BJ (cell line): ENCODE data around the gene RSPH1. TPM values are rescaled to one million over a fixed set of nuclear protein-coding genes. Genes with fewer than 3 reads are reported as not detected.
A peak's percentile ranks its signal among the peaks of the same experiment; 100 is the strongest.

Experiments used
- CTCF ChIA-PET: fragments of 350-600 bp; formaldehyde crosslinking; extraction: SDS; loops from one replicate; lab custom pipeline; 2021; ENCODE audit warnings: antibody characterized with exemption, inconsistent platforms; lab: Yijun Ruan, JAX
- POLR2A ChIA-PET: fragments of 300-600 bp; sonication (Branson Sonifier 250); formaldehyde crosslinking; extraction: SDS; loops from one replicate; lab custom pipeline; 2021; ENCODE audit warnings: antibody characterized with exemption; lab: Charles Lee
- DNase-seq: peaks from one replicate; pipeline ENCODE4 v3.0.0-alpha.2; 2011; ENCODE audit warnings: low read depth
- H3K27me3 ChIP-seq: 2 replicates; pipeline ENCODE4 v1.6.0; 2011; ENCODE audit warnings: low read length; ENCODE audit not compliant: control insufficient read depth, insufficient read depth
- H3K36me3 ChIP-seq: 2 replicates; pipeline ENCODE4 v1.5.1; 2011; ENCODE audit warnings: low read length; ENCODE audit not compliant: control insufficient read depth, insufficient read depth
- H3K4me3 ChIP-seq: 2 replicates; pipeline ENCODE4 v1.5.1; 2011; ENCODE audit warnings: low read depth, mild to moderate bottlenecking, control low read depth, low read length
- polyA plus RNA-seq: library from polyadenylated mRNA; depleted of rRNA; stranded (reverse); fragments of >200 nt; gene quantifications from 2 replicates; pipeline ENCODE4 v1.2.3, GENCODE V29; 2011
- TF ChIP-seq, protein P1 (sequence below): IDR thresholded peaks from 2 replicates; pipeline ENCODE4 v1.5.1; 2011; ENCODE audit warnings: low read depth, mild to moderate bottlenecking, control low read depth, inconsistent platforms, low read length, moderate library complexity; ENCODE audit not compliant: insufficient read depth

Gene RSPH1
- polyA plus RNA-seq, 1 experiment, result 0.11 TPM

DNA sequence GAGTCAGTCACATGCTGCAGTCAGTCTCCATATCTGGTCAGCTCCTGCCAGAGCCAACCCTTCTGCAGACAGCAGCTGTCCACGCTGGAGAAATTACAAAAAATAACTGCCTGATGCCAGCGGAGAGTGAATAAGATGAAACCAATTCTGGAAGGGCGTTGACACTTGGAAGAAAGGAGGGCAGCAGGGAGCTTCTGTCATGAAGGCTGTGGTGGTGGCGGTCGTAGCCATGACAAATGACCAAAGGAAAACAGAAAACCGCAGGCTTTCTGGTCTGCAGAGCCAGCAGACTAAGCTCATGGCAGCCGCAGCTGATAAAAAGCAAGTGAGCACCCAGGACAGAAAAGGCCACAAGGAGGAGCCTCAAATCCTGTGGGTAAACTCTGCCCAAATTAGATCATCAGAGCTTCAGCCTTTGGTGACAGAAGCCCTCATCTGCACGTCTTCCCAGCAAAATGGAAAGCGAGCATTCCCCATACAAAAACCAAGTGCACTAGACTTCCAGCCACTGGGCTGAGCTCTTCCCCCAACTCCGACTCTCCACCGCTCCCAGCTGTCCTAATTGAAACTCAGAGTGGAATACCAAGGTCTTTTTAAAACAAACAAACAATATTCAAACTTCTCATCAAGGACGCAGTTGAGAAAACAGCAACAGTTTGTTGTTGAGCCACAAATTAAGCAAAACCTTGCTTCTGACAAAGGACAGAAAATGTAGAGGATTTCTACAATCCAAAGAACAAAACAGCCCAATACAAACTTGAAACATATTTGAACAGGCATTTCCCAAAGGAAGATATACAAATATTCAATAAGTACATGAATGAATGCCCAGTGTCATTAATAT, 28.7 kb downstream of the RSPH1 start:
- TF ChIP-seq, protein P1, sequence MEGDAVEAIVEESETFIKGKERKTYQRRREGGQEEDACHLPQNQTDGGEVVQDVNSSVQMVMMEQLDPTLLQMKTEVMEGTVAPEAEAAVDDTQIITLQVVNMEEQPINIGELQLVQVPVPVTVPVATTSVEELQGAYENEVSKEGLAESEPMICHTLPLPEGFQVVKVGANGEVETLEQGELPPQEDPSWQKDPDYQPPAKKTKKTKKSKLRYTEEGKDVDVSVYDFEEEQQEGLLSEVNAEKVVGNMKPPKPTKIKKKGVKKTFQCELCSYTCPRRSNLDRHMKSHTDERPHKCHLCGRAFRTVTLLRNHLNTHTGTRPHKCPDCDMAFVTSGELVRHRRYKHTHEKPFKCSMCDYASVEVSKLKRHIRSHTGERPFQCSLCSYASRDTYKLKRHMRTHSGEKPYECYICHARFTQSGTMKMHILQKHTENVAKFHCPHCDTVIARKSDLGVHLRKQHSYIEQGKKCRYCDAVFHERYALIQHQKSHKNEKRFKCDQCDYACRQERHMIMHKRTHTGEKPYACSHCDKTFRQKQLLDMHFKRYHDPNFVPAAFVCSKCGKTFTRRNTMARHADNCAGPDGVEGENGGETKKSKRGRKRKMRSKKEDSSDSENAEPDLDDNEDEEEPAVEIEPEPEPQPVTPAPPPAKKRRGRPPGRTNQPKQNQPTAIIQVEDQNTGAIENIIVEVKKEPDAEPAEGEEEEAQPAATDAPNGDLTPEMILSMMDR, result peak; percentile 4; the same call in 1 of the 2 replicates
- Histone ChIP-seq H3K27me3 (no peaks in the 10 kb centered on the region), H3K4me3 (no peak overlapping the region), H3K36me3 (no peaks in the 10 kb centered on the region)
- no peak for DNase-seq
- ChIA-PET CTCF (interaction anchor here (0.9 kb wide), 1 partner anchor 66 kb away, joined by 3 read pairs; no protein-coding TSS in a partner anchor), POLR2A (no interaction called here)

GRCh38 chr21:42466700-42467099, 29.3 kb downstream of the RSPH1 start:
- ChIA-PET POLR2A (no interaction called here), CTCF (interaction anchor here (0.9 kb wide), 1 partner anchor 67 kb away, joined by 3 read pairs; no protein-coding TSS in a partner anchor)
- no peak for DNase-seq
- Histone ChIP-seq H3K27me3 (no peaks in the 10 kb centered on the region), H3K4me3 (no peak overlapping the region), H3K36me3 (no peaks in the 10 kb centered on the region)
- TF ChIP-seq, protein P1, result no peak

DNA sequence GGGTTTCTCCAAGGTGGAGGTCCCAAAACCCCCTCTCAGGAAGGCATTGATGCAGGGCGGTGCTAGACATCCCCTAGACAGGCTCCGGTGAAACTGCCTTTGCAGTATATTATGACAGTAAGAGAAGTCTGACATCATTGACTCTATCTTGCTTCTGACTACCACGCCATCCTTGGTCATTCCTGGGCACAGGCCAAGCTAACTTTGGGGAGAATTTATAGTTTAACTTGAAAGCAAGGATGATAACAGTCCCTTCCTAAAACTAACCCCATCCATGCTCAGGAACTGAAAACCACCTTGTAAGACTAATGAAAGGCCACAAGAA, 30.3 kb downstream of the RSPH1 start:
- H3K4me3 ChIP-seq, result no peak overlapping the region
- H3K36me3 ChIP-seq, result no peaks in the 10 kb centered on the region
- ChIA-PET POLR2A (no interaction called here), CTCF (no interaction called here)
- TF ChIP-seq, protein P1, result no peak
- H3K27me3 ChIP-seq, result no peaks in the 10 kb centered on the region
- DNase-seq, result no peak

DNA sequence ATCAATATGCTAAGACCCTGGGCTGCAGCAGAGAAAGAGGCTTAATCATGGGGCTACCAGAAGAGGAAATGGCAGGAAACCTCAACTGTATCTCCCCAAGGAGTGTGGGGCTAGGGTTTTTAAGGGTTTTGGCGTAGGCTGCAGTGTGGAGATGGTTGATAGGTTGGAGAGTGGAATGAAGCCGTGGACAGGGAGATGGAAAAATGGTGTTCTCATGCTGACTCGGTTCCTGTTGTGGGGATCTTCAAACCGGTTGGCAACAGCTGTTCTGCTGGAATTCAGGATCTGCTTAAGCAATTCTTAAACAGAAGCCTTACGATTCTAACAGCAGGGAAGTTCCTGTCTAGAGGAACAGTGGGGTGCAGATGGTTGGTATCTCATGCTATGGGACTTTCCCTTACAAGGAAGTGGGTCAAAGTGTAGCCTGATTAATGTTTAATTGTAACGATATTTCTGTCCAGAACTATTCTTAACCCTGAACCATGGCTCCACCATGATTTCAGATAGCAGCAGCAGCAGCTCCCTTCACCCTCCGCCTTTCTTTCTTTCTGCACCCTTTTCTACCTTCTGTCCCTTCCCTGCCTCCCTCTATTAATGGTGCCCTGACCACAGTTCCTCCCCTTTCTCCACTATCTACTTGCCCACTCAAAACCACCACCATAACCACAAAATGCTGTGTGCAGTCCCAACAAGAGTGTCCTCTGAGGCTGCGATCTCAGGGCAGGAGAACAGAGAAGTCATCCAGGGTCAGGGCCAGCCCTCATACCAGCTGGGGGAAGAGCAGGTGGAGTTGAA, 30.8 kb downstream of the RSPH1 start:
- Histone ChIP-seq H3K4me3 (no peak overlapping the region), H3K27me3 (no peaks in the 10 kb centered on the region), H3K36me3 (no peaks in the 10 kb centered on the region)
- TF ChIP-seq, protein P1, result no peak
- DNase-seq, result no peak
- ChIA-PET CTCF (no interaction called here), POLR2A (no interaction called here)

GRCh38 chr21:42463861-42464515, 32.0 kb downstream of the RSPH1 start:
- POLR2A ChIA-PET, result no interaction called here
- TF ChIP-seq, protein P1, result no peak
- Histone ChIP-seq H3K36me3 (no peaks in the 10 kb centered on the region), H3K4me3 (no peak overlapping the region), H3K27me3 (no peaks in the 10 kb centered on the region)
- CTCF ChIA-PET, result no interaction called here
- no peak for DNase-seq
